Keratinocyte (primary cell): Measurements from ENCODE around the gene EHBP1.

Source experiments
- EZH2 ChIP-seq: IDR thresholded peaks from one replicate; pipeline ENCODE4 v1.6.1; 2012; ENCODE audit warnings: inconsistent platforms, mild to moderate bottlenecking, low read length, moderate library complexity
- TF ChIP-seq, protein P1 (sequence below), 3 experiments: IDR thresholded peaks in 1 of 3; conservative IDR thresholded peaks in 1 of 3; optimal IDR thresholded peaks in 1 of 3; 2 replicates in 2 of 3; 3 replicates in 1 of 3; pipeline versions ENCODE3 to v1.5.1; 2011; ENCODE audit warnings: low read length in 3 of 3, mild to moderate bottlenecking in 3 of 3, moderate library complexity in 2 of 3, control low read depth in 1 of 3, inconsistent platforms in 1 of 3; ENCODE audit not compliant: insufficient read depth in 2 of 3; ENCODE audit errors: extremely low read depth in 1 of 3

GRCh38 chr2:63054841-63055225 is 349.3 kb downstream of the EHBP1 start:
- TF ChIP-seq, protein P1, sequence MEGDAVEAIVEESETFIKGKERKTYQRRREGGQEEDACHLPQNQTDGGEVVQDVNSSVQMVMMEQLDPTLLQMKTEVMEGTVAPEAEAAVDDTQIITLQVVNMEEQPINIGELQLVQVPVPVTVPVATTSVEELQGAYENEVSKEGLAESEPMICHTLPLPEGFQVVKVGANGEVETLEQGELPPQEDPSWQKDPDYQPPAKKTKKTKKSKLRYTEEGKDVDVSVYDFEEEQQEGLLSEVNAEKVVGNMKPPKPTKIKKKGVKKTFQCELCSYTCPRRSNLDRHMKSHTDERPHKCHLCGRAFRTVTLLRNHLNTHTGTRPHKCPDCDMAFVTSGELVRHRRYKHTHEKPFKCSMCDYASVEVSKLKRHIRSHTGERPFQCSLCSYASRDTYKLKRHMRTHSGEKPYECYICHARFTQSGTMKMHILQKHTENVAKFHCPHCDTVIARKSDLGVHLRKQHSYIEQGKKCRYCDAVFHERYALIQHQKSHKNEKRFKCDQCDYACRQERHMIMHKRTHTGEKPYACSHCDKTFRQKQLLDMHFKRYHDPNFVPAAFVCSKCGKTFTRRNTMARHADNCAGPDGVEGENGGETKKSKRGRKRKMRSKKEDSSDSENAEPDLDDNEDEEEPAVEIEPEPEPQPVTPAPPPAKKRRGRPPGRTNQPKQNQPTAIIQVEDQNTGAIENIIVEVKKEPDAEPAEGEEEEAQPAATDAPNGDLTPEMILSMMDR (optimal IDR thresholded peaks at IDR 0.05 in 1 of 3, IDR thresholded peaks at IDR 0.05 in 1 of 3, conservative IDR thresholded peaks at IDR 0.05 in 1 of 3; ENCODE audit: extremely low read depth in 1 of 3, insufficient read depth in 2 of 3, low read length in 3 of 3), result no peak
- TF ChIP-seq EZH2, result no peak
